IPS DF 4.7 (cell line): Measurements from ENCODE around the gene VAPA.
A peak's percentile ranks its signal among the peaks of the same experiment; 100 is the strongest.

Experiments
- DNase-seq: peaks from one replicate; pipeline ENCODE4 v3.0.0-alpha.2; 2013; ENCODE audit warnings: low spot score; ENCODE audit errors: extremely low read depth

Gene VAPA, protein sequence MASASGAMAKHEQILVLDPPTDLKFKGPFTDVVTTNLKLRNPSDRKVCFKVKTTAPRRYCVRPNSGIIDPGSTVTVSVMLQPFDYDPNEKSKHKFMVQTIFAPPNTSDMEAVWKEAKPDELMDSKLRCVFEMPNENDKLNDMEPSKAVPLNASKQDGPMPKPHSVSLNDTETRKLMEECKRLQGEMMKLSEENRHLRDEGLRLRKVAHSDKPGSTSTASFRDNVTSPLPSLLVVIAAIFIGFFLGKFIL

DNA sequence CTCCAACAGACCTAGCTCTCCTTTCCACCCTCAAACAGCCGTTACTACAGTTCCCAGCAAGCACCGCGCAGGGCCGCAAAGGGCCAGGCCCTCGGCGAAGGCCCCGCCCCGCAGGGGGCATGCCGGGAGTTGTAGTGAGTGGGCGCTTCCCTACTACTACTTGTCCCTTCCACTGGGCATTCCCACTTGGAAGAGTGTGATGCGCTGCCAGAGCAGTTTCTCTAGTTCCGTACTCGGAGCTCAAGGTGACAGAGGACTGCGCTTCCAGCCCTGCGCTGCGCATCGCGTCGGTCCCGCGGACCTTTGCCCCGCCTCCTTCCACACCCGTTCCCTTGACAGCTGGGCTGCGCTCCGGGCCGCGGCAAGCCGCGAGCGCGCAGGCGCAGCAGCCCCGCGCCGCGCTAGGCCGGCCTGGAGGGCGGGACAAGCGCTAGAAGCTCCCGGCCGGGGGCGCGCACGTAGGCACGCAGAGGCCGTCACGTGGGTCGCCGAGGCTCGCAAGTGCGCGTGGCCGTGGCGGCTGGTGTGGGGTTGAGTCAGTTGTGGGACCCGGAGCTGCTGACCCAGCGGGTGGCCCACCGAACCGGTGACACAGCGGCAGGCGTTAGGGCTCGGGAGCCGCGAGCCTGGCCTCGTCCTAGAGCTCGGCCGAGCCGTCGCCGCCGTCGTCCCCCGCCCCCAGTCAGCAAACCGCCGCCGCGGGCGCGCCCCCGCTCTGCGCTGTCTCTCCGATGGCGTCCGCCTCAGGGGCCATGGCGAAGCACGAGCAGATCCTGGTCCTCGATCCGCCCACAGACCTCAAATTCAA is at the start of gene VAPA:
TSS of gene VAPA (plus strand) at position 491 of the 808 bp plus-strand sequence. CDS start at position 732, 241 bp downstream.
- peak; percentile 76 for DNase-seq

DNA sequence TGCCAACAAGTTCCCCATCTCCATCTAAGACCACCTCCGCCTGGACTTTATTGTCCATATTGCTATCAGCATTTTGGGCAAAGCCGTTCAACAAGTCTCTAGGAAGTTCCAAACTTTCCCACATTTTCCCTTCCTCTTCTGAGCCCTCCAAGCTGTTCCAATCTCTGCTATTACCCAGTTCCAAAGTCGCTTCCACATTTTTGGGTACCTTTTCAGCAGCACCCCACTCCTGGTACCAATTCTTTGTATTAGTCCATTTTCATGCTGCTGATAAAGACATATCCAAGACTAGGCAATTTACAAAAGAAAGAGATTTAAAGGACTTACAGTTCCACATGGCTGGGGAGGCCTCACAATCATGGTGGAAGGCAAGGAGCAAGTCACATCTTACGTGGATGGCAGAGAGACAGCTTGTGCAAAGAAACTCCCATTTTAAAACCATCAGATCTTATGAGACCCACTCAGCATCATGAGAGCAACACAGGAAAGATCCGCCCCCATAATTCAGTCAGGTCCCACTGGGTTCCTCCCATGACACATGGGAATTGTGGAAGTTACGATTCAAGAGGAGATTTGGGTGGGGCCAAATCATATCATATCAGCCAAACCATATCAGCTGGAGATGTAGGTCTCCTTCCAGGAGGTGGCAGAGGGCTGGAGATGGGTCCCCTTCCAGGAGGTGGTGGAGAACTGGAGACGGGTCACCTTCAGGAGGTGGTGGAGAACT is 47.9 kb upstream of the VAPA start:
- no peak for DNase-seq

DNA sequence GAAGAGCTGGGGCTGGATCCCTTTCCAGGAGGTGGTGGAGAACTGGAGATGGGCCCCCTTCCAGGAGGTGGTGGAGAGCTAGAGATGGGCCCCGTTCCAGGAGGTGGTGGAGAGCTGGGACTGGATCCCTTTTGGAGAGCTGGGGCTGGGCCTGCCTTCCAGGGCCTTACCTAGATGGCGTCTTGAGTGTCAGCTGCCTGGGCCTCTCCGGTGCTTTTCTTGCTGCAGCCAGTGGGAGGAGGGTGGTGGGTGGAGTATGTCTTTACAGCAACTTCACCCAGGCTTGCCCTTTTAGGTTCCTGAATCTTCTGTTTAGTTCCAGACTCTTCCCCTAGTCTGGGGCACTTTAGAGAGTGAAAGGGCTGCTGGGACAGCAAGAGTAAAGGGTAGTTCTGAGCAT is 47.2 kb upstream of the VAPA start:
- no peak for DNase-seq

DNA sequence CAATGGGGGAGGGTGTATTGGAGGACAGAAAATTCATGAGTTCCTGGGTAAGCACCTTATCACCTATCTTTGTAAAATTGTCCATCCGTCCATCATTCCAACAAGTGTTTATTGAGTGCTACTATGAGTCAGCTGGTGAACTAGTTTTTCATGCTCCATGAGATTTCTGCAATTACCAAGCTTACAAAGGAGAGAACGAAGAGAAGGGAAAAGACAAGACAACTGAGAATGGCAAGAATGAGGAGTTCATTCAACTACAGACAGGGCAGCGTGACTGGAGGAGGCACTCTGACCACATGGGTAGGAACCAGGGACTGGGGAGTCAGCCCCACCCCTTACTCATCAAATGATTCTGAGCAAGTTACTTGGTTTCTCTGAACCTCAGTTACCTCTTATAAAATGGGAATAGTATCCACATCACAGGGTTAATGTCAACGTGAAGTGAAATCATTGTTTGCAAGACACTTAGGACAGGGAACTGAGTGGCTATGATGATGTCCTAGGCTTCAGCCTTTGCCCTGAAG is 46.7 kb upstream of the VAPA start:
- DNase-seq, result no peak

DNA sequence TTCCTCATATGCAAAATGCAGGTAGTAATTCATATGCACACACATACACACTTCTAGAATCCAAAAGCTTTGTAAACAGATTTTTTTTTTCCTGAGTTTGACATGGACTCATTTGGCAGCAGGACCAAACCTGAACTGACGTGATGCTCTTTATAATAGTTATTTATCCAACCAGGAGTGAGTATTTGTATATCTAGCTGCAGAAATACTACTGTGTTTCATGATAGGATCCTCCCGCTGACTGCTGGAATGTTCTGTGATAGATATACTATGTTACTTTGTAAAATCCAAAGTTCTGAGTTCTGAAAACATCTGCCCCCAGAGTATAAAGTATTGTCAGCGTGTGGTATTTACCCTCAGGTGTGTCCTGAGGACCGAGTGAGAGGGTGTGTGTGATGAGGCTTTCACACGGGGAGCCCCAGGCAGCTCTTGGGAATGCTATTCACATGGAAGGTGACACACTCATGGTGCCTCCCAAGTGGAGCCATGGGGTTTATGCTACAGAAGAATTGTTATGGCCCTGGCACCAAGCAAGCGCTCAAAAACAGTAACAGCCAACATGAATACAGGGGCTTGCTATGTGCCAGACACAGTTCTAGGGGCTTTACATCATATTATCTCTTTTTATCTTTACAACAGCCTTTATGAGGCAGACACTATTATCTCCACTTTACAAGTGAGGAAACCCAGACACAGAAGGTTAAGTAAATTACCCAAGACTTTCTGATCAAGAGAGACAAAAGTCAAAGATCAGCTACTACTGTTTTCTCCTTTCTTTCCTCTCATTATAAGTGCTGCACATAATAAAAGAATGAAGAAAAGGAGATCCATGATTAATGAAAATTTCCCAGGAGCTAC is 44.7 kb upstream of the VAPA start:
- no peak for DNase-seq

DNA sequence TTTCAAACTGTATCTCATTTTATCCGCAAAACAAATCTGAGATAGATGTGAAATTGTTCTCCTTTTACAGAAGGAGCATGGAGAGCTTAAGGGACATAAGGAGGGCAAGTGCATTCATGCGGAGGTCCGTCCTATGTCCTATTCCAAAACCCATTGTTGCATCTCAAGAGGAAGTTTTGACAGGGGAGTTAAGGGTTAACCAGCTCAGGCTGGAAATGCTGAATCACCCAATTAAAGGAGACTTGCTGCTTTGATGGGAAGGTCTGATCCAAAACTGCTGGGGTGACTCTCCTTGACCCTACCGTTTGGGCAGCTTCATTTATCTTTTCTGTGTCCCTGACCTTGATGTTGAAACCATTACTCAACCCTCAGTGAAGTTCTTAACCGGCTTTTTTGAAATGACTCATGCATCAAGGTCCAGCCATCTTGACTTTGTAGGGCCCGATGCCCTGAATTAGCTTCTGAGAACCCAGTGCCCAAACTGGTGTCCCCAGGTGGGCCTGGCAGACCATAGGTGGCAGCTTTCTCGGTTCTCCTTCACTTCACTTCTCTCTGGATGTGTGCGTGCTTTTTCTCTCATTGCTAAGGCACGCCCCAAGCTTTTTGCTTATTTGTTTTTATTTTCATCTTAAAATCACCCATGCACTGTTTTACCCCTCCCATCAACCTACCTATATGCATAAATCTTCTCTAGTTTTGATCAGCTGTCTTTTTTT is 43.9 kb upstream of the VAPA start:
- DNase-seq, result no peak

DNA sequence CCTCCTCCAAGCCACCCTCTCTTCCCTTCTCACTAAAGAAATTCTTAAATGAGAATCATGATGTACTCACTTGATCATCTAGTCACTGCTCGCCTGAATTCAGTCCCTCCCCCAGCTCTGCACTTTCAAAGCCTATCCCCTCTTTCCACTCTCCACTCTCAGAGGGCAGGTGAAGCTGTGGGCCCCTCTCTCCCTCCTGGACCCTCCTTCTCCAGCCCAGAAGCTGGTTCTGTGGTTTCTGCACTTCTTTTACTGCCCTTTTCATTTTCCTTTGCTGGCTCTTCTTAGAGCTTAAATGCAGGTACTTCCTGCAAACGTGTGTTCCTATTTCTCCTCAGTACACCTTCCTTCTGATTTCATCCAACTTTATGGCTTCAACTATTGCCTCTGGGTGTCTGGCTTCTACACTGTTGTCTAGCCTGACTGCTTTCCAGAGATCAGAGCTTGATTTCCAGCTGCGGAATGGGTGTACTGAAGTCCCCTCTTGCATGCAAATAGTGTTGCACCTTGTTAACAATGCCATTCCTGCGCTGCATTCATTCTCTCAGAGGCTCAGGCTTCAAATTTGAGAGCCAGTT is 43.3 kb upstream of the VAPA start:
- DNase-seq, result no peak

DNA sequence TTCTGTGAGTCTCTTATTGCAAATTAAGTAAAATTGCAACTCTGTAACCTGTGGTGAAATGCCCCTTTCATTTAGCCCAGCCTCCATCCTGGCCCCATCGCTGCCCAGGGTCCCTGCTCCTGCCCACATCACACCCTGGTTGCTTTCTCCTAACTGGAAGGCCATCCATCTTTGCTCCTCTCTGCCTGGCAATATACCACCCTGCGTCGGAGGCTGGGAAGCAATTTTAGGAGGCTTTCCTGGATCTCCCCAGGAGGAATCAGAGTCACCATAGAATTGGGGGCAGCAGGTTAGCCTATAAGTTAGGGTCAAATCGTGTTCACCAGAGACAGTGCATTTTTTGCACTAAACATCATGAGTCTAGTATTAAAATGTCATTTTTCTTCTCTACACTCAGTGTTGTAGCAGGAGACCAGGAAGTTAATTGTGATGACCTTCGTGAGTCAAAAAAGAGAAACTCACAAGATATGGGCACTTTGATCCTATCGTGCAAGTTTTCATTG is 42.5 kb upstream of the VAPA start:
- DNase-seq, result no peak

DNA sequence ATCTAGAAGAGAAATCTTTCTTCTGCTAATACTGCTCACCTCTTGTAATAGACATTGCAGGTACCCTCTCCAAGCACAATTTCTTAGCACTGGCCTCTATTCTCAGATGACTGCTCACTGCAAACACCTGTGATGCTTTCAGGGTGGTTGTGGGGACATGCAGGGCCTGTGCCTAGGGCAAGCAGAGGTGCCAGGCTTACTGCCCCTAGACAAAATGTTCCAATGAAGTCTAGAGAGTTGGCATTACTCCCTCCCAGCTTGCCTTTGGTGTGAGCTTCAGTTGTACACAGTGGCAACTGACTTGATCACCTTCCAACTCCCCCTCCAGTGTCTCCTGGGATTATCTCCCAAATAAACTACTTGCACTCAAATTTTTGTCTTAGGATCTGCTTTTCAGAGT is 41.0 kb upstream of the VAPA start:
- no peak for DNase-seq

DNA sequence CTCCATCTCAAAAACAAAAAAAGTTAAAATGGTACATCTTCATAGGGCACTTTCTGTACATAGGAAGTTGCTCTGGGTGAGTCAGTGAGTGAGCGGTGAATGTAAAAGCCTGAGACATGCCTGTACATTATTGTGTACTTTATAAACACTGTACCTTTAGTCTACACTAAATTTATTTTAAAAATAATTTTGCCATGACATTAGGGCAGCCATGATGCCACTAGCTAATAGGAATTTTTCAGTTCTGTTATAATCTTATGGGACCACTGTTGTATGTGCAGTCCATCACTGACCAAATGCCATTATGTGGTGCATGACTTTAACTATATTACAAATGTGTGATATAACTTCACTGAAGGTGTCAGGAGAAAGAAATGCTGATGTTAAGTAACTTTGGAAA is 39.1 kb upstream of the VAPA start:
- DNase-seq, result no peak

DNA sequence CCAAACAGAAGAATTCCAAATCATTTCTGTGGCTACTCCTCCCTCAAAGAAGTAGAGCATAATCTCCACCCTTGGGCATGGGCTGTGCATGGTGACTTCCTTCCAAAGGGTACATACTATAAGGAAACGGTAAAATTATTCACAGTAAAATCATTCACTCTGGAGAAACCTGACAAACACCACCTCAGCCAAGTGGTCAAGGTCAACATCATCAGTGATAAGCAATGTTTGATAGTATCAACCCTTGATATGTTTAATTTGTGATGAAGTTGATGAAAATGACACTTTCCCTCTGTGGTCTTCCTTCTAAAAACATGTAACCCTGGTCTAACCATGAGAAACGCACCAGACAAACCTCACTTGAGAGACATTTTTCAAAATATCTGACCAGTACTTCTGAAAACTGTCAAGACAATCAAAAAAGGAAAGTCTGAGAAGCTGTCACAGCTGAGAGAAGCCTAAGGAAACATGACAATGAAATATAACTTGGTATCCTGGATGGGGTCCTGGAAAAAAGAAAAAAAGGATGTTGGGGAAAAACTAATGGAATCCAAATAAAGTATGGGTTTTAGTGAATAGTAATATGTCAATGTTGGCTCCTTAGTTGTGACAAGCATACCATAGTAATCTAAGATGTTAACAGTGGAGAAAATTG is 37.5 kb upstream of the VAPA start:
- no peak for DNase-seq

DNA sequence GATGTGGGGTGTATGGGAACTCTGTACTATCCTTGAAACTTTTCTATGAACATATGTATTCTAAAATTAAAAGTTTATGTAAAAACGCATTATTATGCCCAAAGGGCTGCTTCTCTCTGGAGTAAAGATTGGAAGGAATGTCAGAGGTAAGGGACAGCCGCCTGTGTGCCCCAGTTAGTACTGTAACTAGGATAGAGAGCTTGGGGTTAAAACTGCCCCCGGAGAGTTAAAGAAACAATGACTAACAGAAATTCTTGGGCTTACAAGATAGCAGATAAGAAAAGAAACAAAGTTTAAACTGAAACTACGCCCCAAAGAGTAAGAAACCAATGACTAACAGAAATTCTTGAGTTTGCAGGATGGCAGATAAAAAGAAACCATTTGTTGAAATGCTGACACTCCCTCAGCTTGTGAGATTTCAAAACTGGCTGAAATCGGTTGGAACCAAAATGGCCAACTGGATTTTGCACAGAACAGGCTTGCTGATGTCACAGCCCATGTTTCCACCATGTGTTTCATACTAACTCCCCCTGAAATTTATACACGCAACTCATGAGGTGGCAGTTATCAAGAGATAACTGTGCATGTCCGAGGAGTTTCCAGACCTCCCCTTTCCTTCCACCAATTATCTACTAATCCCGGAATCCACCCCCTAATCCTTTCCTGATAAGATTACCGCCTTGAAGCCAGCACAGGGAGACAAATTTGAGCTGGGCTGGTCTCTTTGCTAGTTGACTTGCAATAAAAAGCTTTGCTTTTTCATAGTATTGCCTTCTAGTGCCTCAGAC is 36.8 kb upstream of the VAPA start:
- DNase-seq, result no peak

DNA sequence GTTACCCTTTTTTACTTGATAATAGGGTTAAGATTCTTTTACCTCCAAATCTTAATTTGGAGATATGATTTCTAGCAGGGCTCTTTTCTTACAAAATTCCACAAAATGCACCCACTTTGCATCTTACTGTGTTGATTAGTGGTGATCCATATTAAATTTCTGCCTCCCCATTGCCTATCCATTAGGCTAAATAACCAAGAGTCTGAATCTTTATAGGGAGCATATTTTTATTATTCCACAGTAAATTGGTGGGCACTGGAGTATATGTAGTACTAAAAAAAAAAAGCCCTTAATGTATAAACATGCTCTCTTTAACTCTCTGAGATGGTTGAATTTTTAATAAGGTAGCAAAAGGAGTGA is 36.2 kb upstream of the VAPA start:
- DNase-seq, result no peak

DNA sequence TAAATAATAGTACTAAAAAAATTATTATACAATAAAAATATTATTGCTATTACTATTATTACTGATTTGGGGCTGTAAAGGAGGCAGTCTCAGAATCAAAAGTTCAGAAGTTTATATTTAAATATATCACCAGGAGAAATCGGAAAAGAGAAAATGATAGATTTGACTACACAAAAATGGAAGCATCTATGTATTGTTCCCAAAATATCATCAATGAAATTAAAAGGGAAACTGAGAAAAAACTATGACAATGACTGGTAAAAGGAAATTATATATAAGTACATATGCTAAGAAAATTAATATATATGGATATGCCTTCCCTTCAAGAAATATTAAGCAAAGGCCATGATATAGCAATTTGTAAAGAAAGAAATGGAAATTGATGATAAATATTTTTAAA is 35.7 kb upstream of the VAPA start:
- DNase-seq, result no peak

DNA sequence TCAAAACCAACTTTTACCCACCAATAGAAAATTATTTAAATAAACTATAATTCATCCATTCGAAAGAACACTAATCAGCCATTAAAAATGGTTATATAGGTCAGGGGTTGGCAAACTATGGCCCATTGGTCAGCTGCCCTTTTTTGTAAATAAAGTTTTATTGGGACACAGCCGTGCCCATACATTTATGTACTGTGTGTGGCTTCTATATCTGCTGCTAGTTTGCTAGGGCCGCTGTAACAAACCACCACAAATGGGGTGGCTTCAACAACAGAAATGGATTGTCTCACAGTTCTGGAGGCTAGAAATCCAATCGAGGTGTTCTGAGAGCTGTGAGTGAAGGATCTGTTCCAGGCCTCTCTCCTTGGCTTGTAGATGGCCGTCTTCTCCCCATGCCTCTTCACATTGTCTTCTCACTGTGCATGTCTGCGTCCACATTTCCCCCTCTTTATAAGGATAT is 35.0 kb upstream of the VAPA start:
- DNase-seq, result no peak

DNA sequence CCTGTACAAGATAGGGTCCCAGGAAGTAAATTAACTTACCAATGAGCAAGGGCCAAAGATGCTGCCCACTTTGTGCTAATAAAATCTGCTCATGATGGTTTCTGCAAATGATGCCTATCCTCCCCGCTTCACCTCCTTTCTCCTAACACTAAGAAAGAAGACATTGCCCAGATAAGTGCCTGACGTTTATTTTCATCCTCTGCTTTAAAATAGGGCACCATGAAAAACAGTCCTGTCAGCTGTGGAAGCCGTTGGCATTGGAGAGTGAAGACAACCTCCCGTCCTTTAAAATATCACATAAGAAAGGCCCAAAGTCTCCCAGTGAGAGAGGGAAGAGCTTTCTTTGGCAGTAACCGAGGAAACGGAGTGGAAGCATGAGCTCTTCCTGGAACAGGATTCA is 29.7 kb upstream of the VAPA start:
- no peak for DNase-seq

DNA sequence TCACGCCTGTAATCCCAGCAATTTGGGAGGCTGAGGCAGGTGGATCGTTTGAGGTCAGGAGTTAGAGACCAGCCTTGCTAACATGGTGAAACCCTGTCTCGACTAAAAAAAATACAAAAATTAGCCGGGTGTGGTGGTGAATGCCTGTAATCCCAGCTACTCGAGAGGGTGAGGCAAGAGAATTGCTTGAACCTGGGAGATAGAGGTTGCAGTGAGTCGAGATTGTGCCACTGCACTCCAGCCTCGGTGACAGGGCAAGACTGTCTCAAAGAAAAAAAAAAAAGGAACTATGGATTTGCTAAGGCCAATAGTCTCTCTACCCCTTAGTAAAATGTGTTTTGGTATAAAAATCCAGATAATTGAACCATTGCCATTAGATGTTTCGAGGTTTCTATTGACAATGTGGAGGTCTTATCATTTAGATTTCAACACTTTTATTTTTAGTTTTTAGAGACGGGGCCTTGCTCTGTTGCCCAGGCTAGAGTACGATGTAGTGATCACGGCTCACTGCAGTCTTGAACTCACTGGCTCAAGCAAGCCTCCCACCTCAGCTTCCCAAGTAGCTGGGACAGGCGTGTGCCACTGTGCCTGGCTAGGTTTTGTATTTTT is 29.2 kb upstream of the VAPA start:
- no peak for DNase-seq
